Ovary (tissue), 1 donor: ENCODE measurements around the gene ASB10.

Experiments used
- EP300 ChIP-seq: sonication (generic); formaldehyde crosslinking; IDR thresholded peaks from one replicate; pipeline ENCODE4 v1.6.1; 2017; ENCODE audit warnings: antibody characterized with exemption
- POLR2A ChIP-seq: fragments of 450-650 bp; IDR thresholded peaks from one replicate; pipeline ENCODE4 v1.6.1; 2017; ENCODE audit warnings: antibody characterized with exemption, mild to moderate bottlenecking, moderate library complexity

DNA sequence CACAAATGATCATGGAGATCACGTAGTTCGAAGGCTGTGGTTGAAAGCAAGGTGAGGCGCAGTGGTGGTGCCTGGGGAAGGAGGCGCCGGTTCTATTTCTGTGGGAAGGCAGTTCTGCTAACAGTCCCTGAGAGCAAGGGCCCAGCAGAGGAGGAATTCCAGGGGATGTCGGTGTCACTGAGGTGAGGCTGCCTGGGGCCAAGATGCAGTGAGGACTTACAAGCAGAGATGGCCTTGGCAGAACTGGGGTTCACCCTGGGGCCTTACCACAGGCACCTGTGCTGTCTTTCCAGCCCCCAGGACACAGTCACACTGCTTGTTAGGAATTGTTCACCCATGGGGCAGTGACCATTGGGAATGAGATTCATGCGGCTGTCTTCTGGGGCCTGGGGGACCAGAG, 46.2 kb downstream of the ASB10 start:
- TF ChIP-seq POLR2A, result no peak
- TF ChIP-seq EP300, result no peak
